ENCODE measurements around the gene ARID1B.
A peak's percentile ranks its signal among the peaks of the same experiment; 100 is the strongest.

The ARID1B gene

DNA sequence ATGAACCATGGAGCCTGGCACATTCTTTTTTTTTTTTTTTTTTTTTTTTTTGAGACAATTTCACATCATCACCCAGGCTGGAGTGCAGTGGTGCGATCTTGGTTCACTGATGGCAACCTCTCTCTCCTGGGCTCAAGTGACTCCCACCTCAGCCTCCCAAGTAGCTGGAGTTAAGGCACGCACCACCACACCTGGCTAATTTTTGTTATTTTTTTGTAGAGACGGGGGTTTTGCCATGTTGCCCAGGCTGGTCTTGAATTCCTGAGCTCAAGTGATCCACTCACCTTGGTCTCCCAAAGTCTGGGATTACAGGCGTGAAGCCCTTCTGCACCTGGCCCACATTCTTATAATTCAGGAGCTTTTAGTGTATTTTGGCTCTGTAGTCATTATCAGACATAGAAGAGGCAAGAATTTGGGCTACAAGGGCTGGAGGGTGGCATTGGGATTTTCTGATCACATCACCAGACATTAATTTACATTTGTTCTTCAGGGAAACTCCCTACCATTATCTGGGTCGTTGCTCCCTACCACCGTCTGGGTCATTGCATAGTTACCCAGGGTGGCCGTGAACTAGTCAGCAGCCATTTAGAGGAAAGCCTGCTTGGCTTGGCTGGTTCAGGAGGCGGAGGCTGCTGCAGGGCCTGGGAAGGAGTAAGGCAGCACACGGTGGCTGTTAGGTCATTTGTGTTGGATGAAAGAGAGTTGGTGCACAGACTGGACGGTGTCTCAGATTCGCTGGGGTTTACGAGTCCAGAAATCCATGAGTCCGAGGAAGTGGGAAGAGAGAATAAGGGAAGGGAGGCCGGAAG lies 17.6 kb downstream of the ARID1B start:
- DNase-seq, result peak in 1 of 2 donors; percentile 28

DNA sequence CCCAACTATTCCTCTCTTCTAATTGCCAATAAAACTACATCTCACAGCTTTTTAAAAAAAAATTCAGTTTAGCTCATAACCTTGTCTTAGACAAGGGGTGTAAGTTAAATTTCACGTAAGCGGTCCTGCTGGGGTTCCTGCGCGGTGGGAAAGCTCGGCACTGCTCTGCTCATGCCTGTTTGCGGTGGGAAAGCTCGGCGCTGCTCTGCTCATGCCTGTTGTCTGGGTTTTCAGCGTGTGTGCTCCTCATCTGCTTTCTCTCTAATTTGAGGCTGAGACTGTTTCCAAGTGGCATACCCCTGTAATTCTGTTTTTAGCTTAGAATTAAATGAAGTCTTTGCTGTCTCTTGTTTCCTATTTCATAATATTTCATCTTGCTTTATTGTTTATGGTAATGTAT lies 18.6 kb downstream of the ARID1B start:
- DNase-seq, result no peak

DNA sequence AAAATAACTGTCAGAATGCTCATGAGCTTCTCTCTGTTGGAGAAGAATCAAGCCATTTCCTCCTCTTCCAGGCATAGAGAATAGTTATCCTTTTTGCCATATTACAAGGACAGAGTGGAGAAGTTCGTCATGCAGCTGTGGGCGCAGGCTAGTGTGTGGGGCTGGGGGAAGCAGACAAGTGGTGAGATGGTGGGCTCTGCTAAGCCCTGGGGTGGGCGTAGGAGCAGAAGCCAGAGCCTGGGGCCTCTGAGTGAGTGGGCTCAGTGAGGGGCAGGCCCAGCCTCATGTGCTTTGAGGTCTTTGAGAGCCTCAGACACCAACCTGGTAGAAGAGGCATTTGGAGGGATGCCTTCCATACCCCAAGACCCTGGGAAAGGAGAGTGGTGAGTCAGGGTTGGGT lies 19.4 kb downstream of the ARID1B start:
- no peak for DNase-seq

DNA sequence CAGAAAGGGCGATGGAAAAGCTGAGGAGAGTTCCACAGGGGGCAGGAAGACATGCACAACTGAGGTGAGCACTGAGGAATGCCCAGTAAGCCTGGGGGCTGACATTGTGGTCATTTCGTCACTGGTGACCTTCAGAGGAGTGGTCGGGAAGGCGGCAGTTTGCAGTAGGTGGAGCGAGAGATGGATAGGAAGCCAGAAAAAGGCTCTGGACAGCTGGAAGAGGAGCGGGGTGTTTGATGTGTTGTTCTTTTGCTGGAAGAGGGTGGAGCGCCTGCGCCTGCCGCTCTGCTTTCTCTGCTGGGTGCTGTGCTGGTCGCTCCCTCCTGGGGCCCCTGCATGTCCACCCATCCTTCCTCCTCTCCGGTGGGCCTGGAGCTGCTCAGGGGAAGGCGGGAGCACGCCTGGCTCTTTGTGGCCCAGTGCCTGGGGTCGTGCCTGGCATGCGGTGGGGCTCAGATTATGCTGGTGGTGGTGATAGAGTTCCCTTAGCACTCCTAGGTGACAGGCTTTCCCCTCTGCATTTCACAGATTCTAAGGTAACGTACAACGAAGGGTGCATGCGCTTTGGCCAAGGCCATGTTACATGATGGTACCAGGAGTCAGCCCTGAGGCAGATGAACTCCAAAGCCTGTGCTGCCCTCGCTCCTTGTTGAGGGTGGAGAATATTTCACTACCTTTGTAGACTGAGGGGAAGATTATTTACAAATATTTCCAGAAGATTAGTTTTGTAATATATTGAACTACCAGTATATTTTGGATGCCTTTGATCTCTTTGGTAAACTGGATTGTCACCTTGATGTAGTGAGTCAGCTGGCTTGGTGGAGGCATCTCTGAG lies 20.9 kb downstream of the ARID1B start:
- DNase-seq, result no peak

GRCh38 chr6:156801712-156802111 lies 24.5 kb downstream of the ARID1B start:
- no peak for DNase-seq

DNA sequence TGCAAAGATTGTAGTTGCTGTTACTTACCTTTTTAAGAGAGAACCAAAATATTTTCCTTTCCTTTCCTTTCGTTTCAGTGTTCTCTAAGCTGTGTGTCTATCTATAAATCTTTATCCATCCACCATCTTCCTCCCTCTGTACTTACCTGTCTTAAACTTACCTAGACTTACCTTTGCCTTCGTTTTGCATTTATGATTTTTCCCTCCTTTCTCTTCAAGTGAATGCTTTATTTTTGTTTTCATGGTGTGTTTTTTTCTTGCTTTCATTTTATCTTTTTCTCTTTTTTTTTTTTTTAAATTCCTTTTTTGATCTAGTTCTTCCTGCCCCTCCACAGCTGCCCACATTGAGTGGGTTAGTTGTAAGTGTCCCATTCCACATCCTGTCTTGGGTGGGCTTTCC lies 26.2 kb downstream of the ARID1B start:
- no peak for DNase-seq

GRCh38 chr6:156804402-156804801 lies 27.2 kb downstream of the ARID1B start:
- DNase-seq, result no peak

DNA sequence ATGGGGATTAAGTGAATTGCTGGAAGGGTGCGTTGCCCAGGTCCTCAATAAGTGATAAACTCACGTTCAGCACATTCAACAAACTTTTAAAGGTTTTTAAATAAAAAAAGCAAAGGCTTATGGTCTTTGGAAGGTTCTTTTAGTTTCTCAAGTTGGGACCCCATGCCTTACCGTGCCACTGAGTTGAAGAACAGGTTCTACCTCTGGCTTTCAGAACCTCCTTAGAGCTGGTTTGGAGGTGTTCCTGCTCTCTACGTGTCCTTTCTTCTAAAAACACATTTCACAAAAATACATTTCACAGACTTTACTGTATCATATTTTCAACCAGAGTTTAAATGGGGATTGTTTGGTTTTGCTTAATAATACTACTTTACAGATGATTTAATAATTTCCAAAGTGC lies 29.0 kb downstream of the ARID1B start:
- no peak for DNase-seq

- no peak for DNase-seq
These were observed 29.9 kb downstream of the ARID1B start for GRCh38 chr6:156807028-156807427.

- DNase-seq, result no peak
These were observed 30.6 kb downstream of the ARID1B start for GRCh38 chr6:156807795-156808194.

- no peak for DNase-seq
These were observed 31.1 kb downstream of the ARID1B start for GRCh38 chr6:156808287-156808686.

DNA sequence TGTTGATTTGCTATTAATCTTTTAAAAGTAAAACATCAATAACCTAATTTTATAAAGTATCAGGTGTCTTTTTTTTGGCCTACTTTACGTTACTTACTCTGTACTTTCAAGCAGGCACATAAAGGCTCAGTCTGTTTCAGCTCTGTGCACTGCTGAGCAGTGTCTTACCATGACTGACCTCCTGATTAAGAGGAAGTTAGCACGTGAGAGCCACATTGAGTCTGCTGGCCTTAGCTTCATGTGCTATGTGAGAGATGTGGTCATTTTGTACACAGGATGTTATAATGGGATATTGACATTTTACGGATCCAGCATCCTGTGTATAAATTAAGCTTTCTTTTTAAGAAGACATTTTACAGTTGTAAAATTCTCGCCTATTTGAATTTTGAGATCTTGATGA lies 31.9 kb downstream of the ARID1B start:
- DNase-seq, result peak in 1 of 2 donors; percentile 34

DNA sequence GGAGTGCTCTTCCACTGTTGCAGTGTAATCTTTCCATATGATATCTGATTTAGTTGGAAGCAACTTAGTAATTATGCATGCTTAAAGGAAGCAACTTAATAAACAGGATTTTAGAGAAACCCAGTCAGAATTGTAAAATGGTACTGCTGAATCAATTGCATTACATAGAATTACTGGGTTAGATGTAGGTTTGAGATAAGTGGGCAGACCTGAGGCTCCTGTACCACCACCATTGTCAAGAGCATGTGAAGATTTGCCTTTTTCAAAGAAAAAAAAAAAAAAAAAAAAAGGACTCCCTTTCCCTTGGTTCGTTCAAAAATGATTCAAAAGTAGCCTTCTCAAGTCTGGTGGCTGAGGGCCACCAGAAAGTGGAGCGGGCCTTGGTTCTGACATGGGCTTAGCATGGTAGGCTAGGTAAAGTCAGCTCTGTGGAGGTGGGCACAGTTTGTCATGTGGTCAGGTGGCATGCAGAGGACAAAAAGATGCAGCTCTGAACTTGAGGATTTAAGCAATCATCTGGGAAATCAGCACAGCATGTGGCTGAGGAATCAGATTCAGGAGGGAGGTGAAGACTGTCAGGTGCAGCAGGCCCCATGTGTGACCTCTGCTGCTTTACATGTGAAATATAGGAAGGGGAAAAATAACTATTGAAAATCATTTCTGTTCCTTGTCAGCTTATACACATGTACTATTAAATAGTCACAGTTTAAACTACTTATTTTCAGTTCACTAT lies 32.4 kb downstream of the ARID1B start:
- DNase-seq, result no peak

DNA sequence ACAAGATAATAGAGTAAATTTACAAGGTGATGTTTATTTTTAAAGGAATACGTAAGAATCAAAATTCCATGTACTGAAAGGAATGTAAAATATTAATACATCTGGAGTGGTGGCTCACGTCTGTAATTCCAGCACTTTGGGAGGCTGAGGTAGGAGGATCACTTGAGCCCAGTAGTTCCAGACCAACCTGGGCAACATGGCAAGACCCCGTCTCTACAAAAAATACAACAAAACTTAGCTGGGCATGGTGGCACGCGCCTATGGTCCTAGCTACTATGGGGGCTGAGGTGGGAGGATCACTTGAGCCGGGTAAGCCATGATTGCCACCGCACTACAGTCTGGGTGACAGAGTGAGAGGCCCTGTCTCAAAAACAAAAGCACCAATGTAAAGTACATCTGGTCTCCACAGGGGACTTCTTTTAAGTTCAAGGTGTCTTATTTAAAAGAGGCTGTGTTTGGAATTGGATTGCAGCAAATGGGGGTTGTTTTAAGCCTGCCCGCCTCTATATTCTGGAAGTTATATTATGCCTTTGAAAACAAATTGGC lies 36.9 kb downstream of the ARID1B start:
- DNase-seq, result no peak

GRCh38 chr6:156816505-156816904 lies 39.3 kb downstream of the ARID1B start:
- no peak for DNase-seq

GRCh38 chr6:156820089-156820798 lies 43.1 kb downstream of the ARID1B start:
- no peak for DNase-seq

DNA sequence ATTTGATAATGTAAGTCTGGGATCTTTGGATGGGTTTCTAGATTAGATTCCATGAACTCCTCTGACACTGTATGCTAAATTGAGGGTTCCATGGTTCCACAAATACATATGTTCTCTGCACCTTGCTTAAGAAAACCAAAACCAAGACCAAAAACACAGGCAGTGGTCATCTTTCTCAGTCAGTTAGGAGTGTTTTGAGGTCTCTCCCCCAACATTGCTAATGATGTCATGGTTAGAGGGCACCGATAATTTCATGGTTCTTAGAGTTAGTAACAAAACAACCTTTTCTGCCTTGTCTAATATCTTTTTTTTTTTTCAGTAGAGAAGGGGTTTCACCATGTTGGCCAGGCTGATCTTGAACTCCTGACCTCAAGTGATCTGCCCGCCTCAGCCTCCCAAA lies 44.5 kb downstream of the ARID1B start:
- no peak for DNase-seq

DNA sequence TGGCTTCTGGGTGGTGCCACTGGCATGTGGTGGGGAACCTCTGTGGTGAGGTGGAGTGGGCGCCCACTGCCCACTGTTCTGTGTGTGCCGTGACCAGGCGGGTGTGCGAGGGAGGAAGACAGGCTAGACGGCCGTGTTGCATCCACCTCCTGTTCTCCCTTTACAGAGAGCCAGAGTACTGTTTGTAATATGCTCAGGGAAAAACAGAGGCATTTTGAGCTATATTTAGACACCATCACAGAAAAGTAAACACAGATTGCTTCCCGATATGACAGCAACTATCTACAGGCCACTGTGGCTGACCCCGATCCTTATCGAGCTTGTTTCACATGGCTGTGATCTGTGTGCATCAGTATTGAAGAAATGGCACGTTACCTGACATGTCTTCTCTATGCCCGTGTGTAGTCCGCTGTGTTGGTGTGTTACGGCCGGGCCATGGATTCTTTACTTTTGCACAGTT lies 45.6 kb downstream of the ARID1B start:
- DNase-seq, result no peak

GRCh38 chr6:156824142-156824541 lies 47.0 kb downstream of the ARID1B start:
- no peak for DNase-seq

GRCh38 chr6:156825475-156825874 lies 48.3 kb downstream of the ARID1B start:
- no peak for DNase-seq

DNA sequence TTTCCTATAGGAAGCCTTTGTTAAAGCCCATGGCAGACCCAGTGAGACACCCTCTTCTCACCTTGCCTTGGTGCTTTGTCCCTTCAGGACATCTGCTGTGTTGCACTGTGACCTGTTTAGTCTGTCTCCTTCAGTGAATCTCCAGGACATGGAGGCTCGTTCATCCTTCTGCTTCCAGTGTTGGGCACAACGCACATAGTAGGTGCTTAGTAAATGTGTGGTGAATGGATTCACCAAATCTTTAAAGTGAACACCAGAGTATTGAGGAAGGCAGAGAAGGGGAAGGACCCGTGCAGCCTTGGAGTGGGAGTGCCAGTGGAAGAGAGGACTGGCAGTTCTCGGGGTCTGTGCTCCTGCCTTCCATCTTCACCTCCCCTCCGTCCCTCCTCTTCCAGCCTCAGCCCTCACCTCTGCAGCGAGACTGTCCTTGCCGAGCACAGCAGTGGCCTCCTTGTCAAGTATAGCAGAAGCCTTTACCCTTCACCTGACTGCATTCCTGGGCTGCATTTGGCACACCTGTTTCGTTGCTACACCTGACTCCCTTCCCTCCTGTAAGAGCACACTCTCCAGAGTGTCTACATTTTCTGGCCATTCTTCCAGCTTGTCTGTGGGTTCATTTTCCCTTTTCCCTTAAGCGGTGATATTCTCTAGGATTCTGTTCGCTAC lies 49.2 kb downstream of the ARID1B start:
- DNase-seq, result no peak

GRCh38 chr6:156827382-156827781 lies 50.2 kb downstream of the ARID1B start:
- DNase-seq, result no peak
